ENCODE data around the gene MORN4.
"Not testable (repeated sequence)": the region's sequence is repeated elsewhere in the genome, so short reads cannot be mapped to it uniquely, and the experiment has no call there.

MORN4 gene

GRCh38 chr10:97640174-97640867, 7.0 kb upstream of the MORN4 start, which contains the start of gene PI4K2A:
PI4K2A (plus strand) TSS chr10:97640671; CDS start chr10:97640743, 72 bp downstream.
- no peaks in the 10 kb centered on the region for H3K9me3 ChIP-seq (ENCODE audit: control insufficient read depth, low read depth, low read length)
- H3K27ac ChIP-seq (ENCODE audit: low read length), result no peak within 1 kb of the TSS
- H3K4me1 ChIP-seq (ENCODE audit: control insufficient read depth, low read depth, low read length), result peaks cover 11% of the 10 kb centered on the region
- H3K27me3 ChIP-seq (ENCODE audit: control insufficient read depth, insufficient read depth, low read length), result no peaks in the 10 kb centered on the region
- peaks cover 15% of the 10 kb centered on the region for H3K36me3 ChIP-seq (ENCODE audit: control insufficient read depth, low read depth, low read length)
- peak within 1 kb of the TSS; percentile 92 for H3K4me3 ChIP-seq (ENCODE audit: low read length)
- peak within 1 kb of the TSS; percentile 63 for H3K9ac ChIP-seq (ENCODE audit: low read length)

GRCh38 chr10:97639090-97639489, 5.8 kb upstream of the MORN4 start:
- H3K4me1 ChIP-seq (ENCODE audit: control insufficient read depth, low read depth, low read length), result peaks cover 11% of the 10 kb centered on the region
- H3K9me3 ChIP-seq (ENCODE audit: control insufficient read depth, low read depth, low read length); H3K4me3 ChIP-seq (ENCODE audit: low read length); H3K27ac ChIP-seq (ENCODE audit: low read length); H3K36me3 ChIP-seq (ENCODE audit: control insufficient read depth, low read depth, low read length); H3K27me3 ChIP-seq (ENCODE audit: control insufficient read depth, insufficient read depth, low read length); H3K9ac ChIP-seq (ENCODE audit: low read length): not testable (repeated sequence)

DNA sequence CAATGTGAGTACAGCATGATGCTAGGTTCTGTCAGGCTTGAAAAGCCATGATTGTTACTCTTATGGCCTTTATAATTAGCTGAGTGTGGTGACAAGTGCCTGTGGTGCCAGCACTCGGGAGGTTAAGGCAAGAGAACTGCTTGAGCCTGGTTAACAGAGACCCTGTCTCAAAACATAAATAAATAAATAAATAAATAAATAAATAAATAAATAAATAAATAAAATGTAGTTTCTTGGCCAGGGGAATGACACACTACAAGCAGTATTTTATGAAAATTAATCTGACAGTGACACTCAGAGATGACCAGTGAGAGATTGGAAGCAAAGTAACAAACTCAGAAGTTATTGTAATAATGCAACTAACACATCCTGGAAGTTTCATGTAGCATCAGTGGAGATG, 2.3 kb upstream of the MORN4 start:
- Histone ChIP-seq H3K4me3 (ENCODE audit: low read length) (no peak overlapping the region), H3K27ac (ENCODE audit: low read length) (no peak overlapping the region), H3K36me3 (ENCODE audit: control insufficient read depth, low read depth, low read length) (no peaks in the 10 kb centered on the region), H3K9ac (ENCODE audit: low read length) (no peak overlapping the region), H3K27me3 (ENCODE audit: control insufficient read depth, insufficient read depth, low read length) (no peaks in the 10 kb centered on the region), H3K4me1 (ENCODE audit: control insufficient read depth, low read depth, low read length) (peaks cover 4% of the 10 kb centered on the region), H3K9me3 (ENCODE audit: control insufficient read depth, low read depth, low read length) (no peaks in the 10 kb centered on the region)

DNA sequence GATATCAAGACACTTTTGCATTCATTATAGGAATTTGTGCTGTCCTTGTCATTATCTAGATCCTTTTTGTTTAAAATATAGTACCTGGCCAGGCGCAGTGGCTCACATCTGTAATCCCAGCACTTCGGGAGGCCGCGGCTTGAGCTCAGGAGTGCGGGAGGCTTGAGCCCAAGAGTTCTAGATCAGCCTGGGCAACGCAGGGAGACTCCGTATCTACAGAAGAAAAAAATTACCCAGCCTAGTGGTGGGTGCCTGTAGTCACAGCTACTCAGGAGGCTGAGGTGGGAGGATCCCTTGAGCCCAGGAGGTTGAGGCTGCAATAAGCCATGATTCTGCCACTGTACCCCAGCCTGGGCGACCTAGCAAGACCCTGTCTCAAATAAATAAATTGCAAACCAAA, 621 bp upstream of the MORN4 start:
- Histone ChIP-seq H3K36me3 (ENCODE audit: control insufficient read depth, low read depth, low read length) (no peaks in the 10 kb centered on the region), H3K27ac (ENCODE audit: low read length) (peak overlapping the region; percentile 1), H3K4me3 (ENCODE audit: low read length) (peak overlapping the region; percentile 92), H3K9ac (ENCODE audit: low read length) (peak overlapping the region; percentile 87), H3K4me1 (ENCODE audit: control insufficient read depth, low read depth, low read length) (no peaks in the 10 kb centered on the region), H3K9me3 (ENCODE audit: control insufficient read depth, low read depth, low read length) (no peaks in the 10 kb centered on the region), H3K27me3 (ENCODE audit: control insufficient read depth, insufficient read depth, low read length) (no peaks in the 10 kb centered on the region)

- Histone ChIP-seq H3K27me3 (ENCODE audit: control insufficient read depth, insufficient read depth, low read length) (no peaks in the 10 kb centered on the region), H3K4me3 (ENCODE audit: low read length) (no peak overlapping the region), H3K9ac (ENCODE audit: low read length) (no peak overlapping the region), H3K27ac (ENCODE audit: low read length) (no peak overlapping the region), H3K4me1 (ENCODE audit: control insufficient read depth, low read depth, low read length) (no peaks in the 10 kb centered on the region), H3K9me3 (ENCODE audit: control insufficient read depth, low read depth, low read length) (no peaks in the 10 kb centered on the region), H3K36me3 (ENCODE audit: control insufficient read depth, low read depth, low read length) (no peaks in the 10 kb centered on the region)
Measured at GRCh38 chr10:97631098-97631497, 2.2 kb downstream of the MORN4 start.

DNA sequence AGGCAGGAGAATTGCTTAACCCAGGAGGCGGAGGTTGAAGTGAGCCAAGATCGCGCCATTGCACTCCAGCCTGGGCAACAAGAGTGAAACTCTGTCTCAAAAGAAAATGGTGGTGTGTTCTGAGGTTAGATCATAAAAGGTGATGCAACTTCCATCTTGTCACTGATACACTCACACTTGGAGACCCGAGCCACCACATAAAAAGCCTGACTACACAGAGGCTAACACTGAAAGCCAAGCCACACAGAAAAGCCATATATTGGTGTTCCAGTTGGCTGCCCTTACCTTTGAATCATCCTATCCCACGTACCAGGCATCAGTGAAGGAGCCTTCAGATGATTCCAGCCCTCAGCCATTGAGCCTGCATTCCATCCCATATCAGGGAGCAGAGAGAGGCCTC, 4.0 kb downstream of the MORN4 start:
- Histone ChIP-seq H3K4me1 (ENCODE audit: control insufficient read depth, low read depth, low read length) (no peaks in the 10 kb centered on the region), H3K9ac (ENCODE audit: low read length) (no peak overlapping the region), H3K9me3 (ENCODE audit: control insufficient read depth, low read depth, low read length) (no peaks in the 10 kb centered on the region), H3K27ac (ENCODE audit: low read length) (no peak overlapping the region), H3K4me3 (ENCODE audit: low read length) (no peak overlapping the region), H3K36me3 (ENCODE audit: control insufficient read depth, low read depth, low read length) (no peaks in the 10 kb centered on the region), H3K27me3 (ENCODE audit: control insufficient read depth, insufficient read depth, low read length) (no peaks in the 10 kb centered on the region)

GRCh38 chr10:97628228-97628627, 5.1 kb downstream of the MORN4 start:
- Histone ChIP-seq H3K27ac (ENCODE audit: low read length) (no peak overlapping the region), H3K9me3 (ENCODE audit: control insufficient read depth, low read depth, low read length) (no peaks in the 10 kb centered on the region), H3K4me3 (ENCODE audit: low read length) (no peak overlapping the region), H3K9ac (ENCODE audit: low read length) (no peak overlapping the region), H3K4me1 (ENCODE audit: control insufficient read depth, low read depth, low read length) (no peaks in the 10 kb centered on the region), H3K27me3 (ENCODE audit: control insufficient read depth, insufficient read depth, low read length) (no peaks in the 10 kb centered on the region), H3K36me3 (ENCODE audit: control insufficient read depth, low read depth, low read length) (no peaks in the 10 kb centered on the region)

DNA sequence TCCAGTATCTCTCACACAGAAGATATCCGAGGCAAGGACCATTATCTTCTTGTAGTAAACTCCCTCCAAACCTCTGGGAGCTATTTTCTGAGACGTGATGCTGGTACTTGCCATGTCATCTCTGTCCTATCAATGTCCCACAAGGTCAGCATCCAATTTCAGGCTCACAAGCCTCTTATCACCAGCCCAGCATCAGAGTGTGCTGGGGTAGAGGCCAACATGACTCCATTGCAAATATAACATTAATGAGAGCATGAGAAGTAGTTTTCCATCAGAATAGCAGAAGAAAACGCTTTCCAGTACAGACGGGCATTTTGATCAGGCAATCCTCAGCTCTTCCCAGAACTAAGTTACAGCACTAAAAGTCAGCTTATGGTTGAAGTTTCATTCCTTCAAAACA, 5.6 kb downstream of the MORN4 start:
- Histone ChIP-seq H3K27ac (ENCODE audit: low read length) (no peak overlapping the region), H3K9me3 (ENCODE audit: control insufficient read depth, low read depth, low read length) (no peaks in the 10 kb centered on the region), H3K9ac (ENCODE audit: low read length) (no peak overlapping the region), H3K36me3 (ENCODE audit: control insufficient read depth, low read depth, low read length) (no peaks in the 10 kb centered on the region), H3K4me1 (ENCODE audit: control insufficient read depth, low read depth, low read length) (no peaks in the 10 kb centered on the region), H3K4me3 (ENCODE audit: low read length) (no peak overlapping the region), H3K27me3 (ENCODE audit: control insufficient read depth, insufficient read depth, low read length) (no peaks in the 10 kb centered on the region)

- Histone ChIP-seq H3K36me3 (ENCODE audit: control insufficient read depth, low read depth, low read length) (no peaks in the 10 kb centered on the region), H3K9me3 (ENCODE audit: control insufficient read depth, low read depth, low read length) (no peaks in the 10 kb centered on the region), H3K27me3 (ENCODE audit: control insufficient read depth, insufficient read depth, low read length) (no peaks in the 10 kb centered on the region), H3K4me3 (ENCODE audit: low read length) (no peak overlapping the region), H3K27ac (ENCODE audit: low read length) (no peak overlapping the region), H3K9ac (ENCODE audit: low read length) (no peak overlapping the region), H3K4me1 (ENCODE audit: control insufficient read depth, low read depth, low read length) (no peaks in the 10 kb centered on the region)
Measured at GRCh38 chr10:97623277-97623676, 10.0 kb downstream of the MORN4 start.

DNA sequence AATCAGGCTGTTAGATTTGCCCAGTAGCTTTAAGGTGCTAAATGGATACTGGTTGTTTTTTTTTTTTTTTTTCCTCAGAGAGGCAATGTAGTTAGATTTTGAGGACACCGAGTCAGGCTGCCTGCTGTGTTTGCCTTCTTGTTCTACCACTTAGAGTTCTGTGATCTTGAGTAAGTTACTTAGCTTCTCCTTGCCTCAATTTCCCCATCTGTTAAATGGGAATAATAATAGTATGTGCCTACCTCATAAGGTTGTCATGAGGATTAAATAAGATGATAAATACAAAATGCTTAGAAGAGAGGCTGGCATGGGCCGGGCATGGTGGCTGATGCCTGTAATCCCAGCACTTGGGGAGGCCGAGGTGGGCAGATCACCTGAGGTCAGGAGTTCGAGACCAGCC, 14.6 kb downstream of the MORN4 start:
- H3K9ac ChIP-seq (ENCODE audit: low read length), result no peak overlapping the region
- H3K27ac ChIP-seq (ENCODE audit: low read length), result no peak overlapping the region
- no peaks in the 10 kb centered on the region for H3K4me1 ChIP-seq (ENCODE audit: control insufficient read depth, low read depth, low read length)
- H3K27me3 ChIP-seq (ENCODE audit: control insufficient read depth, insufficient read depth, low read length), result no peaks in the 10 kb centered on the region
- H3K4me3 ChIP-seq (ENCODE audit: low read length), result no peak overlapping the region
- no peaks in the 10 kb centered on the region for H3K36me3 ChIP-seq (ENCODE audit: control insufficient read depth, low read depth, low read length)
- no peaks in the 10 kb centered on the region for H3K9me3 ChIP-seq (ENCODE audit: control insufficient read depth, low read depth, low read length)

DNA sequence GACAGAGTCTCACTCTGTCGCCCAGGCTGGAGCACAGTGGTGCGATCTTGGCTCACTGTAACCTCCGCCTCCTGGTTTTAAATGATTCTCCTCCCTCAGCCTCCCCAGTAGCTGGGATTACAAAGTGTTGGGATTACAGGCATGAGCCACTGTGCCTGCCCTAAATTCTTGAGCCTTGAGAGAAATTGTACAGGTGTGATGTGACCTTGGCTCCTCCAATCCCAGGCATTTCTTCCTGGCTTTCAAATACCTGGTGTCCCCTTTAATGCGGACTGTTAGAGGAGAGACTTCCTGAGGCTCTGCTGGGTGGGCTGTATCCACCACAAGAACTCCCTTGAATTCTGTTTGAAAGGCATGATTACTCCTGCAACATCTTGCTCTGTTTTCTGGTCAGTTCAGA, 15.0 kb downstream of the MORN4 start:
- Histone ChIP-seq H3K36me3 (ENCODE audit: control insufficient read depth, low read depth, low read length) (no peaks in the 10 kb centered on the region), H3K27me3 (ENCODE audit: control insufficient read depth, insufficient read depth, low read length) (no peaks in the 10 kb centered on the region)

GRCh38 chr10:97612386-97612785, 20.9 kb downstream of the MORN4 start:
- Histone ChIP-seq H3K4me1 (ENCODE audit: control insufficient read depth, low read depth, low read length) (no peaks in the 10 kb centered on the region), H3K4me3 (ENCODE audit: low read length) (no peak overlapping the region), H3K9ac (ENCODE audit: low read length) (no peak overlapping the region), H3K27ac (ENCODE audit: low read length) (no peak overlapping the region), H3K9me3 (ENCODE audit: control insufficient read depth, low read depth, low read length) (no peaks in the 10 kb centered on the region), H3K36me3 (ENCODE audit: control insufficient read depth, low read depth, low read length) (no peaks in the 10 kb centered on the region), H3K27me3 (ENCODE audit: control insufficient read depth, insufficient read depth, low read length) (no peaks in the 10 kb centered on the region)

More for the DNA sequence above, 15.0 kb downstream of the MORN4 start:
- no peak overlapping the region for H3K27ac ChIP-seq (ENCODE audit: low read length)
- H3K4me3 ChIP-seq (ENCODE audit: low read length), result no peak overlapping the region
- H3K9ac ChIP-seq (ENCODE audit: low read length), result no peak overlapping the region
- H3K4me1 ChIP-seq (ENCODE audit: control insufficient read depth, low read depth, low read length), result no peaks in the 10 kb centered on the region
- no peaks in the 10 kb centered on the region for H3K9me3 ChIP-seq (ENCODE audit: control insufficient read depth, low read depth, low read length)

Measured in iPS-18a (cell line).